Fibroblast of the aortic adventitia (primary cell): ENCODE results near the gene RUNX1. TPM values are rescaled to one million over a fixed set of nuclear protein-coding genes. Genes with fewer than 3 reads are reported as not detected.

Experiments
- DNase-seq: peaks from one replicate; pipeline ENCODE4 v3.0.0-alpha.2; 2010; ENCODE audit warnings: low read depth
- H3K4me3 ChIP-seq: 2 replicates; pipeline ENCODE4 v1.5.1; 2011; ENCODE audit warnings: low read depth, mild to moderate bottlenecking, control low read depth, low read length, moderate library complexity
- CTCF ChIP-seq: IDR thresholded peaks from 2 replicates; pipeline ENCODE4 v1.5.1; 2011; ENCODE audit warnings: mild to moderate bottlenecking, low read length, control low read depth, inconsistent platforms; ENCODE audit not compliant: insufficient read depth
- total RNA-seq: library from RNA; depleted of rRNA; stranded (reverse); fragments of >200 nt; gene quantifications from 2 replicates; pipeline ENCODE4 v1.2.3, GENCODE V29; 2012; ENCODE audit warnings: low replicate concordance

RUNX1 gene
- total RNA-seq, 1 donor = 28.0 TPM

GRCh38 chr21:34878940-34879339 lies 170.2 kb downstream of the RUNX1 start:
- DNase-seq = no peak

GRCh38 chr21:34878501-34878900 lies 170.6 kb downstream of the RUNX1 start:
- no peak for DNase-seq
- no peak overlapping the region for H3K4me3 ChIP-seq
- TF ChIP-seq CTCF = no peak

More at GRCh38 chr21:34878940-34879339, 170.2 kb downstream of the RUNX1 start:
- TF ChIP-seq CTCF = no peak
- H3K4me3 ChIP-seq = no peak overlapping the region

- no peak overlapping the region for H3K4me3 ChIP-seq
- no peak for DNase-seq
- TF ChIP-seq CTCF = no peak
Measured at GRCh38 chr21:34877485-34878128, 171.5 kb downstream of the RUNX1 start.

- no peak for TF ChIP-seq CTCF
- no peak for DNase-seq
- no peak overlapping the region for H3K4me3 ChIP-seq
Measured at GRCh38 chr21:34875830-34876229, 173.3 kb downstream of the RUNX1 start.

GRCh38 chr21:34874684-34875513 lies 174.2 kb downstream of the RUNX1 start:
- no peak for TF ChIP-seq CTCF
- H3K4me3 ChIP-seq = no peak overlapping the region
- no peak for DNase-seq

GRCh38 chr21:34871026-34871908 lies 177.8 kb downstream of the RUNX1 start:
- no peak overlapping the region for H3K4me3 ChIP-seq
- no peak for TF ChIP-seq CTCF
- no peak for DNase-seq
